Measurements from ENCODE around the gene PLGRKT.
"Not testable (repeated sequence)": the region's sequence is repeated elsewhere in the genome, so short reads cannot be mapped to it uniquely, and the experiment has no call there.

Gene PLGRKT

DNA sequence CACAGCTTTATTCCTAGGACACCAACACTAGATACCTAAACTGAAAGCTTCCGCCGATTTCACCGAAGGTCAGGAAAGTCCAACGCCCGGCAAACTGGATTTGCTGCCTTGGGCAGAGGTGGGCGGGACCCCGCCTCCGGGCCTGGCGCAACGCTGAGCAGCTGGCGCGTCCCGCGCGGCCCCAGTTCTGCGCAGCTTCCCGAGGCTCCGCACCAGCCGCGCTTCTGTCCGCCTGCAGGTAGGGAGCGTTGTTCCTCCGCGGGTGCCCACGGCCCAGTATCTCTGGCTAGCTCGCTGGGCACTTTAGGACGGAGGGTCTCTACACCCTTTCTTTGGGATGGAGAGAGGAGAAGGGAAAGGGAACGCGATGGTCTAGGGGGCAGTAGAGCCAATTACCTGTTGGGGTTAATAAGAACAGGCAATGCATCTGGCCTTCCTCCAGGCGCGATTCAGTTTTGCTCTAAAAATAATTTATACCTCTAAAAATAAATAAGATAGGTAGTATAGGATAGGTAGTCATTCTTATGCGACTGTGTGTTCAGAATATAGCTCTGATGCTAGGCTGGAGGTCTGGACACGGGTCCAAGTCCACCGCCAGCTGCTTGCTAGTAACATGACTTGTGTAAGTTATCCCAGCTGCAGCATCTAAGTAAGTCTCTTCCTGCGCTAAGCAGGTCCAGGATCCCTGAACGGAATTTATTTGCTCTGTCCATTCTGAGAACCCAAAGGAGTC lies 12.8 kb upstream of the PLGRKT start, which contains the start of gene CD274:
Gene CD274, plus strand, starts transcription at position 184 of the 733 bp plus-strand sequence. CDS start 5,572 bp downstream, outside the sequence.
- peak; percentile 38 to 83 for DNase-seq

DNA sequence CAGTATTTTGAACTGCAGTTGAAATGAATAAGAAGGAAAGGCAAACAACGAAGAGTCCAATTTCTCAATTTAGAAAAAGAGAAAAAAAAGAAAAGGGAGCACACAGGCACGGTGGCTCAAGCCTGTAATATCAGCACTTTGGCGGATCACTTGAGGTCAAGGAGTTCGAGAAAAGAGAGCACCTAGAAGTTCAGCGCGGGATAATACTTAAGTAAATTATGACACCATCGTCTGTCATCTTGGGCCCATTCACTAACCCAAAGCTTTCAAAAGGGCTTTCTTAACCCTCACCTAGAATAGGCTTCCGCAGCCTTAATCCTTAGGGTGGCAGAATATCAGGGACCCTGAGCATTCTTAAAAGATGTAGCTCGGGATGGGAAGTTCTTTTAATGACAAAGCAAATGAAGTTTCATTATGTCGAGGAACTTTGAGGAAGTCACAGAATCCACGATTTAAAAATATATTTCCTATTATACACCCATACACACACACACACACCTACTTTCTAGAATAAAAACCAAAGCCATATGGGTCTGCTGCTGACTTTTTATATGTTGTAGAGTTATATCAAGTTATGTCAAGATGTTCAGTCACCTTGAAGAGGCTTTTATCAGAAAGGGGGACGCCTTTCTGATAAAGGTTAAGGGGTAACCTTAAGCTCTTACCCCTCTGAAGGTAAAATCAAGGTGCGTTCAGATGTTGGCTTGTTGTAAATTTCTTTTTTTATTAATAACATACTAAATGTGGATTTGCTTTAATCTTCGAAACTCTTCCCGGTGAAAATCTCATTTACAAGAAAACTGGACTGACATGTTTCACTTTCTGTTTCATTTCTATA lies 12.0 kb upstream of the PLGRKT start:
- DNase-seq: no peak

DNA sequence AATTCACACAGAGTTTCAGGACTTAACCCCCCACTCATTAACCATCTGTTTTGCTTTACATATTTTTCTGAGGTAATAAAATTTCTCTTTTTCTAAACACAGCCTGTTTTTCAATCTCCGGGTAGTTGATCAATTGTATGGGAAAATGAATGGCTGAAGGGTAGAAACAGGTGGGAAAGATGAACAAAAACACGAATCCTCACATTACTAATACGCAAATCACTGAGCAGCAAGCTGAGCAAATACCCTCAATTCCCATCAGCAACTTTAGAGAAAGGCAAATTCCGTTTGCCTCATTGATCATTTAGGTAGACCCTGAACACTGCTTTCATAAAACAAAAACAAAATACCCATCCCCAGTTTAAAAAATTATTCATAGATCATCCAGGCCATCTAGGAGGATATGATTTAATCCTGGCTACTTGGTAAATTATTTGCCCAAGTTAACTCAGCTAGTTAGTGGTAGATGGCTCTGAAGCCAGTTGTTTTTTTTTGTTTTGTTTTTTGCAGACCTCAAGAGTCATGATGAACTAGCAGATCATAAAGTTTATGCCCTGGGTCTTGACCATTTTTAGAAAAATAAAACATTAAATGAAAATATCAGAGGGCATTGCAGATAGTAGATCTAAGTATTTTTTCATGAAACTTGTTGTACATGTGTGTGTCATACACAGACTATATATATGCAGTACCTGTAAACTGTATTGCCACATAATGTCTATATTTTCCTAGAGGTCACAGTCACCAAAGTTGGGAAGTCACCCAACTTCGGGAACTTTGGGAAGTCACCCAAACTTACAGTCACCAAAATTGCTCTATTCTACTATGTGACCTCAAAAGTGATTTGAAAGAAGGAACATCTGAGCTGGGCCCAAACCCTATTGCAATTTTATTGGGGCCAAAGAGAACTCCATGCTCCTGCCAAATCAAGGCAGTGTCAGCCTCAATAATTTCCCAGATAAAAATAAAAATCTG lies 11.0 kb upstream of the PLGRKT start:
- DNase-seq: no peak

DNA sequence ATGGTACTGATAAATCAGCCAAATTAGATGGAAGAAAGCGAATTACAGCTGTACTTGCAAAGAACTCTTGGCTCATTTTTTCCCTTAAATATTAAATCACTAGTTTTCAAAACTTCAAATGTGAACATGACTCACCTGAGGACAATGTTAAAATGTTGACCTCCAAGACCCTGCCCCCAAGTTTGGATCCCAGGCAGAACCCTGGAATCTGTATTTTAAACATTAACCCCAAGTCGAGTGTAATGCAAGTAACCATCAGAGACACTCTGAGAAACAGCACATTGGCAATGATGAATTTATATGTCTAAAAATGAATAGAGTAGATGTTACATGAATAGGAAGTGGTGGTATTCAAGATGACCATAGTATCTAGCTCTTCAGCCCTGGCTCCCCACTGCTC lies 10.3 kb upstream of the PLGRKT start:
- DNase-seq: no peak

DNA sequence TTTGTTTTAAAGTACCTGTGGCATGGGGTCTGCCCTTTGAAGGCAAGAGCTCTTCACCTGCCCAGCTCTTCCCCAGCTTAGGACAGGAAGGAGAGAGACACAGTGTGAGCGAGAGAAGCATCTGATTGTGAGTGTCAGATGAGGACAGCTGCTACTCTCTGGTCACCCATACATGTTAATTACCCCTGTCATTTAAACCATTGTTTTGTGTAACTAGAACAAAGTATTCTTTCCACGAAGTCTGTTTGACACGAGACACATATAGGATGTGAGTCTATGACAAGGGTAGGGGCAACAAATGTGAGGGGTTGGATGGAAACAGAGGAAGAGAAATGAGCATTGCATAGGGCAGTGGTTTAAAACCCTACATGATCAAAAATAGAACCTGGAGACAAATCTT lies 9.6 kb upstream of the PLGRKT start:
- DNase-seq: no peak

DNA sequence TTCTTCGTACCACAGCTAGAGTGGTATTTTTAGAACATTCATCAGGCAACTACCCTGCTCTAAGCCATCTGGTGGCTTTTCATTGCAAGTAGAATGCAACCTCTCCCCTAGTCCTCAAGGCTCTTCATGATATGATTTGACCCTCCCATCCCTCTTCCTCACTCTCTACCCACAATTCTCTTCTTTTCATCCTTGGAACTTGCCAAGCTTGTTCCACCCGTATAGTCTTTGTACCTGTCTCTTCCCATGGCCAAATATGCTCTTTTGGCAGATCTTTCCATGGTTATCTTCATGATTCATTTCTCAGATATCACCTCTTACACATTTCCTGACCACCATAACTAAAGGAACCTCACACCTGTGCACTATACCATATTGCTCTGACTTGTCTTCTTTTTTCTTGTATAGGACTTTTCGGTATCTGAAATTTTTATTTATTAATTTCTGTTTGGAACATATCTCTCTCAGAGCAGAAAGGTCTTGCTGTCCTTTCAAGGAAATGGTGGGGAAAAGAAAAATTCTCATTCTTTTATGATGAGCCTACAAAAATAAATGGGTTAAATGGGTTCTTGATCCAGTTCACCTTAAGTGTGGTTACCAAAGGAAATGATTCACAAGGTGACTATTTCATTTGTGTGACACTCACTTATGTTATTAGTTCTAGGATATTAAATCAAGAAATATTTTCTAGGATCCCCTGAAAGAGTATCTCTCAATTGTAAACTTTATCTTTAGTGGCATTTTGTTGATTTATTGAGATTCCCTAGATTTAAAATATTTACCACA lies 8.9 kb upstream of the PLGRKT start:
- no peak for DNase-seq

DNA sequence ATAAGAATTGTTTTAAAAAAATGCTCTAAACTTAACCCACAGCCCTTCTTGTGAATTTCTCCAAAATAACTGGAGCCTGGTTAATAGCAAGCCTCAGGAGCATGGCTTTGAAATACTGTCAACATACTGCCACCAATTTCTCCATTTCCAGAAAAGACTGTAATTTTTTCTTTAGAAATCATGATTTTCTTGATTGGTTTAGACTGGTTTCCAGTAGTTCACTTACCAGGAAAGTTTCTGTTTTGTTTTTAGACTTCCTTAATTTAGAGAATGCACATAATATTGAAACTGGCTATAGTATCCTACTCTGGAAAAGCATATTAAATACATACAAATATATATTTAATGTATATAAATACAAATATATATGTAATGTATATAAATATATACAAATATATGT lies 8.2 kb upstream of the PLGRKT start:
- no peak for DNase-seq

DNA sequence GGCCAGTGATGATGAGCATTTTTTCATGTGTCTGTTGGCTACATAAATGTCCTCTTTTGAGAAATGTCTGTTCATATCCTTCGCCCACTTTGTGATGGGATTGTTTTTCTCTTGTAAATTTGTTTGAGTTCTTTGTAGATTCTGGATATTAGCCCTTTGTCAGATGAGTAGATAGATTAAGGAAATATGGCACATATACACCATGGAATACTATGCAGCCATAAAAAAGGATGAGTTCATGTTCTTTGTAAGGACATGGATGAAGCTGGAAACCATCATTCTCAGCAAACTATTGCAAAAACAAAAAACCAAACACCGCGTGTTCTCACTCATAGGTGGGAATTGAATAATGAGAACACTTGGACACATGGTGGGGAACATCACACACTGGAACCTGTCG lies 7.4 kb upstream of the PLGRKT start:
- not testable (repeated sequence) for DNase-seq

DNA sequence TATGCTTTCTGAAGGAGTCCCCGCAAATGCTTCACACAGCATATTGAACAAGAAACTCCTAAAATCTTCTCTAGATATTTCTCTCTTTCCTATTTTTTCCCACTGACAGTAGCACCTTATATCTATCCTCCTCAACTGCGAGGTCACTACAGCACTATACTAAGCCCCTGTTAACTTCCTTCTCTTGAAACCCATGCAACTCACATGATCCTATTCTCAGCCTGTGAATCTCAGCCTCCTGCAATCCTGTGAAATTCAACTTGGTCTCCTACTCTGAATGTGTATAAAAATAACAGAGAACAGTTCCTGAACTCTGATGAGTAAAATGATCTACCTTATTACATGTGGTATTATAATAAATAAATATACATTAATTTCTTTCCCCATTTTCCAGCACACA lies 6.1 kb upstream of the PLGRKT start:
- DNase-seq: no peak

DNA sequence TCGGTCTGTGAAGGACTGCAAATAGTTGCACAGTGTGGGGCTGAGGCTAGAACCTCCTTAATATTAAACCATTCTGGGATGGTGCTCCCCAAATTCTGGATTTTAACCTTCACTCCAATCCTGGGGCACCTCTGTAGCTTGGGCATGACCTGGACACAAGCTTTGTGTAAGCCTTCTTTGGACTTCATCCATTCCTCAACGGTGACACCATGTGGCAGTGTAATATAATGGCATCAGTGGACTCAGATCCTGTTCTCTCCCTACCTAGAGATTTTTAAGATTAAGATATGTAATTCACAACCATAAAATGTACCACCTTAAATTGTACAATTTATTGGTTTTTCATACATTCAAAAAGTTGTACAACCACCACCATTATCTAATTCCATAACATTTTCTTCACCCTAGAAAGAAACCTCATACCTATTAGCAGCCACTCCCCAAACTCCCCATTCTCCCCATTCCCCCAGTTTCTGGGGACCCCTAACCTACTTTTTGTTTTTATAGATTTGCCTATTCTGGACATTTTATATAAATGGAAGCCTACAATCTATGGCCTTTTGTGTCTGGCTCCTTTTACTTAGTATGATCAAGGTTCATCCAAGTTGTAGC lies 4.8 kb upstream of the PLGRKT start:
- peak; percentile 28 to 48 for DNase-seq

DNA sequence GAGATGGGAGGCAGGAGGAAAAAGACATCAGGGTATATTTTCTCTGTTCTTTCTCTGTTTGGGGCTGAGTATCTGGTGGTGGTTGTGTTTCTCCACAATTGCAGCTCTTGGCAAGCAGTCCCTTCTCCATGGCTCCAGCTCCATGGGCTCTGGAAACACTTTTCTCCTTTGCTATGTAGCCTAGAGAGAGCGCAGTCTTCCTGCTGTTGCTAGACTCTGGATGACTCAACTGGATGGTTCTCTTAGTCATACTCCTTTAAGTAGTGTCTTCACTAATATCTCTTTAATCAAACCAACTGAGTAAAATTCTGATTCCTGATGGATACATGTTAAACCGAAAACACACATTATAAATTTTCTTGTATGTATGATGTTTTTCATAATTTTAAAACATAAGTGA lies 3.3 kb upstream of the PLGRKT start:
- no peak for DNase-seq

DNA sequence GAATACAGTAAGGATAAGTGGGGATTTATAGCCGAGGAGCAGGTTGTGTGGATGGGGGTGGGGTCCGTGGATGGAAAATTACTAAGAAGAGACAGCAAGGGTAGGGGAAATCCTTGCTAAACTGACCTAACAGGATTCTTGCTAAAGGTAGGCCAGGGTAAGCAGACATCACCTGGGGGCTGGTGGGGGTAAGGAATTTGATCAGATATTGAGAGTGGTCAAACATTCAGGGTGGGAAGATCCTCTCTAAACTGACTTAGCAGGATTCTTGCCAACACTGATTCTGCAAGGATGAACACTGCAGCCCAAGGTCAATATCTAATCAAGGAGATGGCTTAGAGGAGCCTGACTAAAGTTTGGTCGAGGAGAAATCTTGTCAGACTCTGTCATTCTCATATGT lies 2.7 kb upstream of the PLGRKT start:
- DNase-seq: no peak

DNA sequence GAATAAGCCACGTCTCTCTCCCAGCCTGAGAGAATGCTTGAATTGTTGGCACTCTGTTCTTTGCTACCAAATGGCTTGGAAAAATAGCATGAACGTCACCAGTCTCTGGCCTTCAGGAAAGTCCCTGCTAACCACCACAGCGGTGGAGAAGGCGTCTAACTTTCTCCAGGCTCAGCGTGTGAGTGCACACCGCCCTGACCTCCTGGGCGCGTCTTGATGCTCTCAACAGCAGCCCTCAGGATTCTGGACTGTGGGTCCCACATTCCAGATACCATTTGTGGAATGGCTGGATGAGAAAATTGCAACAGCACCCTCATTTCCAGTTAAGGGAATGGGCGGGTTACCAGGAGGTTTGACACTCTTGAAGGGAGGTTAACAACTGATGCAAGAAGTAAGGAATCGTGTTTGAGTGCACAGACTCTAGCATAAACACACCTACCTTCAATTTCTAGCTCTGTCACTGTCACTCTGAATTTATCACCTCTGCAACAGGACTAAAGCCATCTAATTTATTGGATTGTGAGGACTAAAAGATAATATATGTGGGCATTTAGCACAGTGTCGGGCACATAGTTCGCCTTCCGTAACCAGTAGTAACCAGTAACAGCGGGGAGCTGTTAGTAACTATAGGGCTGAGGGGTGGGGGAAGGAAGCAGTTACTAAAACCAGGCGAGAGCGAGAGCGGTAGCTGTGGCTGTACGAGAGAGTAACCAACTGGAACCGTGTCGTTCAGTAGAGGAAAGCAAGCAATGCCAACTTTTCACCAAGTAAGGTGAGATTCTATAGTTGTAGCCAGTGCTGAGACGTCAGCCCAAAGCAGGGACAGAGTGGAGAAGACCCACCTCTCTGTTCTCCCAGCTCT lies 807 bp upstream of the PLGRKT start:
- peak in 1 of 2 experiments; percentile 12 for DNase-seq

DNA sequence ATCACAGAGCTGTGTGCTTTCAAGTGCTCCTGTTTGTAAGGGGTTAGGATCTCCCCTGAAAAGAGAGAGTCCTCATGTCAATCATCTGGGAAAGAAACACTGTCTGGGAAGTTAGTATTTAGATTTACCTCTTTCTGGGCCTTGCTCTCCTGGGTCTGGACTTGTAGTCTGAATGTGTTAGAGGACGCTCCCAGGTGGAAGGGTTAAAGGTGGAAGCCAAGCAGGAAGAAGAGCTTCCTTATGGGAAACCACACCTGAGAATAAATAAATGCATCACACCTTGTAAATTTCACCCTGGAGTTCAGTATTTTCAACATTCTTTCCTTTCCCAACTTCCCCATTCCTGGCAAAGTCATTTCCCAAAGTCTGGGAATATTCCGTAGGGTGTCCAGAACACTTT lies 1.3 kb downstream of the PLGRKT start:
- no peak for DNase-seq

DNA sequence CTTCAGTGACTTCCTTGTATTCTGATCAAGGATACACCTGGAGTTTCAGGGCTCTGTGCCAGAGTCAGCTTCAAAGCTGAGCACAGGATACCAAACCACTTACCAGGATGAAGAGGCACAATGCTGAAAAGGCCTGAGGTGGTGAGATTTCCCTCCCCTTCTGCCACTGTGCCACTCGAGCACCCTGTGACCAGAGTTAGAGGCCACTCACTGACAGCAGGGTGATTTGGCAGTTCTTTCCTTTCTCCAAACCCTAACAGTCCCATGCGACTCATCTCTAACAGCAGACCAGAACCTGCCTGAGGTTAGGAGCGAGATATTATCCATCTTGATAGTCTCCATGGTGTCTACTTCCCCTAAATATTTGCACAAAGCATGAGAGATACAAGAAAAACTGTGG lies 1.8 kb downstream of the PLGRKT start:
- DNase-seq: no peak

DNA sequence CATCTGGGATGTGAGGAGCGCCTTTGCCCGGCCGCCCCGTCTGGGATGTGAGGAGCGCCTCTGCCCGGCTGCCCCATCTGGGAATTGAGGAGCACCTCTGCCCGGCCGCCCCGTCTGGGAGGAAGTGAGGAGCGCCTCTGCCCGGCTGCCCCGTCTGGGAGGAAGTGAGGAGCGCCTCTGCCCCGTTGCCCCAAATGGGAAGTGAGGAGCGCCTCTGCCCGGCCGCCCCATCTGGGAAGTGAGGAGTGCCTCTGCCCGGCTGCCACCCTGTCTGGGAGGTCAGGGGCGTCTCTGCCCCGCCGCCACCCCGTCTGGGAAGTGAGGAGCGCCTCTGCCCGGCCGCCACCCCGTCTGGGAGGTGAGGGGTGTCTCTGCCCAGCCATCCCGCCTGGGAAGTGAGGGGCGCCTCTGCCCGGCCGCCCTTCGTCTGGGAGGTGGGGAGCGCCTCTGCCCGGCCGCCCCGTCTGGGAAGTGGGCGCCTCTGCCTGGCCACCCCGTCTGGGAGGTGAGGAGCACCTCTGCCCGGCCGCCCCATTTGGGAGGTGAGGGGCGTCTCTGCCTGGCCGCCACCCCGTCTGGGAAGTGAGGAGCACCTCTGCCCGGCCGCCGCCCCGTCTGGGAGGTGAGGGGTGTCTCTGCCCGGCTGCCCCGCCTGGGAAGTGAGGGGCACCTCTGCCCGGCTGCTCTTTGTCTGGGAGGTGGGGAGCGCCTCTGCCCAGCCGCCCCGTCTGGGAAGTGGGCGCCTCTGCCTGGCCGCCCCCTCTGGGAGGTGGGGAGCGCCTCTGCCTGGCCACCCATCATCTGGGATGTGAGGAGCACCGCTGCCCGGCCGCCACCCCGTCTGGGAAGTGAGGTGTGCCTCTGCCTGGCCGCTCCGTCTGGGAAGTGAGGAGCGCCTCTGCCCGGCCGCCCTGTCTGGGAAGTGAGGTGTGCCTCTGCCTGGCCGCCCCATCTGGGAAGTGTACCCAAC lies 3.6 kb downstream of the PLGRKT start:
- not testable (repeated sequence) for DNase-seq

DNA sequence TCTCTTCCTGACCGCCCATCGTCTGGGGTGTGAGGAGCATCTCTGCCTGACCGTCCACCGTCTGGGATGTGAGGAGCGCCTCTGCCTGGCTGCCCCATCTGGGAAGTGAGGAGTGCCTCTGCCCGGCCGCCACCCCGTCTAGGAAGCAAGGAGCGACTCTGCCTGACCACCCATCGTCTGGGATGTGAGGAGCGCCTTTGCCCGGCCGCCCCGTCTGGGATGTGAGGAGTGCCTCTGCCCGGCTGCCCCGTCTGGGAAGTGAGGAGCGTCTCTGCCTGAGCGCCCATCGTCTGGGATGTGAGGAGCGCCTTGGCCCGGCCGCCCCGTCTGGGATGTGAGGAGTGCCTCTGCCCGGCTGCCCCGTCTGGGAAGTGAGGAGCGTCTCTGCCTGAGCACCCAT lies 4.4 kb downstream of the PLGRKT start:
- not testable (repeated sequence) for DNase-seq

DNA sequence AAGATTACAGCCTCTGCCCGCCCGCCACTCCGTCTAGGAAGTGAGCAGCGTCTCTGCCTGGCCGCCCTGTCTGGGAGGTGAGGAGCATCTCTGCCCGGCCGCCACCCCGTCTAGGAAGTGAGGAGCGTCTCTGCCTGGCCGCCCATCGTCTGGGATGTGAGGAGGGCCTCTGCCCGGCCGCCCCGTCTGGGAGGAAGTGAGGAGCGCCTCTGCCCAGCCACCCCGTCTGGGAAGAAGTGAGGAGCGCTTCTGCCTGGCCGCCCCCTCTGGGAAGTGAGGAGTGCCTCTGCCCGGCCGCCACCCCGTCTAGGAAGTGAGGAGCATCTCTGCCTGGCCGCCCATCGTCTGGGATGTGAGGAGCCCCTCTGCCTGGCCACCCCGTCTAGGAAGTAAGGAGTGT lies 4.8 kb downstream of the PLGRKT start:
- DNase-seq: not testable (repeated sequence)

DNA sequence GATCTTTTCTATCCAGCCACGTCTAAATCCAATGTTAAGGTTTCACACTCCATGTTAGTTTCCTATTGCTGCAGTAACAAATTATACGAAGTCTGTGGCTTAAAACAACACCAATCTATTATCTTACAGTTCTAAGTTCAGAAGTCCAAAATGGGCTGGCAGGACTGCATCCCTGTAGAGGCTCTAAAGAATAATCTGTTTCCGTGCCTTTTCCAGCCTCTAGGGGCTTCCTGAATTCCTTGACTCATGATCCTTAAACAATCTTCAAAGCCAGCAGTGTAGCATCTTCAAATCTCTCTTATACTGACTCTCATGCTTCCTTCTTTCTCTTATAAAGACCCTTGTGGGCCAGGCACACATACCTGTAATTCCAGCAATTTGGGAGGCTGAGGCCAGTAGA lies 6.8 kb downstream of the PLGRKT start:
- no peak for DNase-seq
